Measurements from ENCODE around the gene BTN2A1.
"Not testable (repeated sequence)": the region's sequence is repeated elsewhere in the genome, so short reads cannot be mapped to it uniquely, and the experiment has no call there.

The BTN2A1 gene
- total RNA-seq, result 29.3 to 66.5 reads per million in 2 donors

DNA sequence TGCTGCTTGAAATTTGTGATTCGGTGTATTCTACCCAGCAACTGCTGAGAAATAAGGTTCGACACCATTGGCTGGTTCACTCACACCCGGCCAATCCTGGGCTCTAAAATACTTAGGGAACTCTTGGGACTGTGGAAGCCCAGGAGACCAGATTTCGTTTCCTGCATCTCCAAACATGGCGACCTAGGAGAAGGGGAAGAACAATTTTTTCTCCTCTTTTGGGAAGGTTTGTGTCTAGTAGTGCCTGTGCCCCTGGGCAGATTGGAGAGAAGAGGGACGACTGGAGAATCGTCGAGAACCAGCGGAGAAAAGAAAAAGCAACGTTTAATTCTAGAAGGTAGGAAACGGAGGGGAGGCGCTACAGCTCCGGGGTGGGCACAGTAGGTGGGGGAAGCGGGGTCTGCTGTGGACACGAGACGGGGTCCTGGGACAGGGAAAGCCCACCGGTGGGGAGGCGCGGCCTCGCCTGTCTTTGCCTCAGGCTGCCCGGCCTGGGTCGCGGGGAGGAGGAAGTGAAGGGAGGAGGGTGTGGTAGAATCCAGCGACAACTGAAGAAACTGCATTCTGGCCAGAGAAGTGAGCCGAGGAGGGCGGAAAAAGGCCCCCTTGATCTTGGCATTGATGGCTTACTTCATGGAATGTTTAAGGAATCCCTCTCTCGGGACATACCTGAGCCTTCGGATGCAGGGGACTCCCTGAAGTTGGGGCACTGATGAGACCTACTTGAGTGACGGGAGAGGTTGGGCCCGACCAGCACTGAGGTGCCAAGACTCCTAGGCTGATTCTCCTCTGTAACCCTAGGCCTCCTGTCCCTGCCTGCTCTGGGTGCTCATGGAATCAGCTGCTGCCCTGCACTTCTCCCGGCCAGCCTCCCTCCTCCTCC is at the start of gene BTN2A1:
TSS of gene BTN2A1 (plus strand) at position 150 of the 883 bp plus-strand sequence. CDS start at position 832, 682 bp downstream.
- peak; percentile 23 to 86 (median 66) for DNase-seq

DNA sequence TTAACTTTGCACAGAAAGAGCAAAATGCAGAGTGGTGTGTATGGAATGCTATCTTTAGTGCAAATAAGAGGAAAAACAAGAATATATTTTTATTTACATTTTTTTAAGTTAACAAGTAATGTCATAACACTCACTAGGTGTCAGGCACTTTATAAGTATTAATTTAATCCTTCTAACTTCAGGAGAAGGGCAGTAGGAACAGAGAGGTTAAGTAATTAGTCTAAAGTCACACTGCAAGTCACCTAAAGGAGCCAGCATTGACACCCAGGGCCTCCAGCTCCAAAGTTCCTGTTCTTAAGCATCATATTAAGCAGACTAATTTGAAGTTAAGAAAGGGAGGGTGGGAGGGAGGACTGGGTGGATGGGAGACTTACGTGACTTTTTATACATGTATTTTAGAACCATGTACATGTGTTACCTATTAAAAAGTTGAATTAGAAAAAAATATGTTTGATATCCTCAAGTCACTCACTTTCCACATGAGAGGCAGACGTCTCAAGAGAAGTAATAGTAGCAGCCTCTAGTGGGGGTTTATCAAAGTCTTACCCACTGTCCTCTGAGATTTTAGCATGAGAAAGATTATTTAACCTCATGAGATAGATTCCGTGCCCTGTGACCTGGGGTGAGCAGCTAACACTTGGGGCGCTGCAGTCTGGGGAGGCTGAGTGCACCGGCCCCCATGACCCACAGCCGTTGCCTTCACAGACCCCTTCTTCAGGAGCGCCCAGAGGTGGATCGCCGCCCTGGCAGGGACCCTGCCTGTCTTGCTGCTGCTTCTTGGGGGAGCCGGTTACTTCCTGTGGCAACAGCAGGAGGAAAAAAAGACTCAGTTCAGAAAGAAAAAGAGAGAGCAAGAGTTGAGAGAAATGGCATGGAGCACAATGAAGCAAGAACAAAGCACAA is 48.7 kb upstream of the BTN2A1 start:
- no peak for DNase-seq

- no peak for DNase-seq
Observed at GRCh38 chr6:26411751-26412150, 46.0 kb upstream of the BTN2A1 start.

GRCh38 chr6:26412228-26412627 is 45.5 kb upstream of the BTN2A1 start:
- no peak for DNase-seq

- no peak for DNase-seq
Observed at GRCh38 chr6:26412954-26413353, 44.8 kb upstream of the BTN2A1 start.

- DNase-seq, result no peak
Observed at GRCh38 chr6:26414281-26414680, 43.5 kb upstream of the BTN2A1 start.

DNA sequence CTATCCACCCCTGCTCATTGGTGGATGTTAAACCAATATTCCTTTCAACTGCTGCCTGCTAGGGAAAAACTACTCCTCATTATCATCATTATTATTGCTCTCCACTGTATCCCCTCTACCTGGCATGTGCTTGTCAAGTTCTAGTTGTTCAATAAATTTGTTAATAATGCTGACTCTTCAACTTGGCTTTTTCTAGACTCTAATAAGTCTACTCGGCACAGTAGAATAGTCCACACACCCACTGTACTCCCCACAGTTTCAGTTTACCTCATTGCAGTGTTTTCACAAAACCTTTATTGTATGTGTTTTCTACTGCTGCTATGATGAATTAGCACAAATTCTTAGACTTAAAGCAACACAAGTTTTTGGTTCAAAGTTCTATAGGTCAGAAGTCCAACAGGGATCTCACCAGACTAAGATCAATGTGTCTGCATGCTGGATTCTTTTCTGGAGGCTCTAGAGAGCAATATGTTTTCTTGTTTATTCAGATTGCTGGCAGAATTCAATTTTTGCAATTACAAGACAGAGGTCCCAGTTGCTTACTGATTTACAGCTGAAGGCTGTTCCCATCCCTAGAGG is 42.6 kb upstream of the BTN2A1 start:
- no peak for DNase-seq

GRCh38 chr6:26415791-26416190 is 42.0 kb upstream of the BTN2A1 start:
- no peak for DNase-seq

- no peak for DNase-seq
Observed at GRCh38 chr6:26416288-26416687, 41.5 kb upstream of the BTN2A1 start.

GRCh38 chr6:26418077-26418476 is 39.7 kb upstream of the BTN2A1 start:
- DNase-seq, result not testable (repeated sequence)

DNA sequence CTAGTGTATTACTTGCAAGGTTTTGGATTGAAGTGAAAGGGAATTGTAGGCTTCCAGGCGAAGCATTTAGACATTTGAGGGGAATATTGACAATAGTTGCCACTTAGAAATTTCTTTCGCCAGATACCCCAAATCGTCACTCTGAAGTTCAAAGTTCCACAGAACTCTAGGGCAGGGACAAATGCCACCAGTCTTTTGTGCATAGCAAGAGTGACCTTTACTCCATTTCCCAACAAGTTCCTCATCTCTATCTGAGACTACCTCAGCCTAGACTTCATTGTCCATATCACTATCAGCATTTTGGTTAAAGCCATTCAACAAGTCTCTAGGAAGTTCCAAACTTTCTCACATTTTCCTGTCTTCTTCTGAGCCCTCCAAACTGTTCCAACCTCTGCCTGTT is 39.0 kb upstream of the BTN2A1 start:
- DNase-seq, result not testable (repeated sequence)

DNA sequence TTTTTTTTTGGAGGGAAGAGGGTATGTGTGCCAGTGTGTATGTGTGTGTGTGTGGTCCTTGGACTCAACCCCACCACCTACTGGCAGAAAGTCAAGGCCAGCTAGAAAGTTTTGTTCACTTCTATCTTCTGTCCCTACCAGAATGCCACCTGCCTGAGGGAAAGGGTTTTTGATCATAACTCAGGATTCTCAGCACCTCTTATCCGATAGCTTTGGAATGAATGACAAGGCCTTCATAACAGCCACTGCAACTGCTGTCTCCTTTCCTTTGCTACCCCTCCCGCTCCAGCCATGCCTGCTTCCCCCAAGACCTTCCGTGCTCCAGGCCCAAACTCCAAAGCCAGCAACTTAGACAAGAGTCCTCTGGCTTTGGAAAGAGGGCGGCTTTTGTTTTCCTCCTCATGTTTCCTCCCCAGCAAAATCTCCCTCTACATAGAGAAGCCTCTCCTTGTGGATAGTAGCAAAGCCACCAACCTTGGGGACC is 37.0 kb upstream of the BTN2A1 start:
- DNase-seq, result peak in 2 of 5 experiments; percentile 5 to 61

DNA sequence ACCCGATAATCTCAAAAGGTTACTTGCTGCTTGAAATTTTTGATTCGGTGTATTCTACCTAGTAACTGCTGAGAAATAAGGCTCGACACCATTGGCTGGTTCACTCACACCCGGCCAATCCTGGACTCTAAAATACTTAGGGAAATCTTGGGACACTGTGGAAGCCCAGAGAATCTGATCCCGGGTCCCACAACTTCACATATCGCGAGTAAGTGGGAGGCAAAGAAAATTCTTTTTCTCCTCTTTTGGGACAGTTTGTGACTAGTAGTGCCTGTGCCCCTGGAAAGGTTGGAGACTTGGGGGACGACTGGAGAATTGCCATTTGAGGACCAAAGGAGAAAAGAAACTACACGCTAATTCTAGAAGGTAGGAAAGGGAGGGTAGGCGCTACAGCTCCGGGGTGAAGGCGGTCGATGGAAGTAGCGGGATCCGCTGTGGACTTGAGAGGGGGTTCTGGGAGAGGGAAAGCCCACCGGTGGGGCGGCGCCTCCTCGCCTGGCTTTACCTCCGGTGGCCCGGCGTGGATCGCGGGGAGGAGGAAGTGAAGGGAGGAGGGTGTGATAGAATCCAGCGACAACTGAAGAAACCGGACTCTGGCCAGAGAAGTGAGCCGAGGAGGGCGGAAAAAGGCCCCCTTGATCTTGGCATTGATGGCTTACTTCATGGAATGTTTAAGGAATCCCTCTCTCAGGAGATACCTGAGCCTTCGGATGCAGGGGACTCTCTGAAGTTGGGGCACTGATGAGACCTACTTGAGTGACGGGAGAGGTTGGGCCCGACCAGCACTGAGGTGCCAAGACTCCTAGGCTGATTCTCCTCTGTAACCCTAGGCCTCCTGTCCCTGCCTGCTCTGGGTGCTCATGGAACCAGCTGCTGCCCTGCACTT is 36.3 kb upstream of the BTN2A1 start:
- peak; percentile 3 to 75 (median 40) for DNase-seq

DNA sequence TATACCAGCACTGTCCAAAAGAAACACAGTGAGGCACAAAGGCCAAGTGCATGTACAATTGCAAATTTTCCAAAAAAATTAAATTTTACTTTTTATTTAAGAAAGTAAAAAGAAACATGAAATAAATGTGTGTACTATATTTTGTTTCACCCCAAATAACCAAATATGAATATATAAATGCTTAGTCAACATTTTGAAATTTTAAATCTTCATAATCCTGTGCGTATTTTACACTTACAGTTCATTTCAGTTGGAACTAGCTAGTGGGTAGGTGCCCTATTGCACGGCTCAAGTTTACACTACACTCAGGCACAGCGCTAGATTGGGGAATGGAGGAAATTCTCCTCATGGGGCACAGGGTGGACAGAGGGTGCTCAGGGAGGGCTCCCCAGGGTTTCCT is 35.4 kb upstream of the BTN2A1 start:
- DNase-seq, result no peak

DNA sequence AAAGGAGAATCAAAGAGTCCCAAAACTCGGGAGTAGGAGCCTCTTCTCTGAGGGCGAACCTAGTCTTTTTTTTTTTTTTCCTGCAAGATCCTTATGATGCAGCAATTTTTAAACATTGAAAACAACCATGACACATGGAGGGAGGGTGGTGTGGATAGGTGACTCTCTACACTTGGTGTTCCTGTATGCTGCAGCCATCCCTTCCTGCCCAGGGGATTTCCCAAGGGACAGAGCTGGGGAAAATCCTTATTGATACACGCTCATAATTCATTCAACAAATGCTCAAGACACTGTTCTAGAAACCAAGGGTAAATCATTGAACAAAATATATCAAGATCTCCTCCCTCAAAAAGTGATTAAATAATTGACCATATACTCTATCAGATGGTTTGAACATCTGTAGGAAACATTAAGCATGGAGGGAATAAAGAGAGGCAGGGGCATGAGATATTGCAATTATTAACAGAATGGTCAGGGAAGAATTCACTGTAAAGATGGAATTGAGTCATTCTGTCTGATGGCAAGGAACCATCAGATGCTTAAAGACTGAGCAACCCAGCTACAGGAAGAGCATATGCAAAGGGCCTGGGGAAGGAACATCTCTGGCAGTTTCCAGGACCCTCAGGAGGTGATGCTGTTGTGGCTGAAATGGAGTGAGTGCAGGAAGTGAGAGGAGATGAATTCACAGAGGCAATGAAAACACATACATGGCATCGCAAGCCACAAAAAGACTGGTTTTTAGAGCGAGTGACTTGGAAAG is 30.9 kb upstream of the BTN2A1 start:
- no peak for DNase-seq

DNA sequence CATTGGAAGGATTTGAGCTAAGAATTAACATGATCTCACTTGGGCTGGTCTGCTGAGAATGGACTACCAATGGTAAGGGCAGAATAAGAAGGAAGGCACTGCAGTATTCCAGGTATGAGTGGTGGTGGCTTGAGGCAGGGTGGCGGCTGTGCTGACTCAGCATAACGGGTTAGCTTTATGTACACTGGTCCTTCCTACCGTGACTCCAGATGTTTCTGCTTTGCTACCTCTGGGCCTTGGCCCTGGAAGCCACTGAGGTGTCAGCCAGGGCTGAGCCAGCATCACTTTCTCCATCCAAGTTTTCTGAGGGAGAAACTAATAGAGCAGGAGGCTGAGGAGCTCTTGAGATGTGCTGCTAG is 30.3 kb upstream of the BTN2A1 start:
- DNase-seq, result peak in 1 of 5 experiments; percentile 18

- DNase-seq, result no peak
Observed at GRCh38 chr6:26428206-26428605, 29.5 kb upstream of the BTN2A1 start.

DNA sequence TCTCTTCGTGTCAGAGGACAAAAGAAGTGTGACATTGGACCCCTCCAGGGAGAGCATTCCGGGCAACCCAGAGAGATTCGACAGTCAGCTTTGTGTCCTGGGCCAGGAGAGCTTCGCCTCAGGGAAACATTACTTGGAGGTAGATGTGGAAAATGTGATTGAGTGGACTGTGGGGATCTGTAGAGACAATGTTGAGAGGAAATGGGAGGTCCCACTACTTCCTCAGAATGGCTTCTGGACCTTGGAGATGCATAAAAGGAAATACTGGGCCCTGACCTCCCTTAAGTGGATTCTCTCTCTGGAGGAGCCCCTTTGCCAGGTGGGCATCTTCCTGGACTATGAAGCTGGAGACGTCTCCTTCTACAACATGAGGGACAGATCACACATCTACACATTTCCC is 27.0 kb upstream of the BTN2A1 start:
- no peak for DNase-seq

DNA sequence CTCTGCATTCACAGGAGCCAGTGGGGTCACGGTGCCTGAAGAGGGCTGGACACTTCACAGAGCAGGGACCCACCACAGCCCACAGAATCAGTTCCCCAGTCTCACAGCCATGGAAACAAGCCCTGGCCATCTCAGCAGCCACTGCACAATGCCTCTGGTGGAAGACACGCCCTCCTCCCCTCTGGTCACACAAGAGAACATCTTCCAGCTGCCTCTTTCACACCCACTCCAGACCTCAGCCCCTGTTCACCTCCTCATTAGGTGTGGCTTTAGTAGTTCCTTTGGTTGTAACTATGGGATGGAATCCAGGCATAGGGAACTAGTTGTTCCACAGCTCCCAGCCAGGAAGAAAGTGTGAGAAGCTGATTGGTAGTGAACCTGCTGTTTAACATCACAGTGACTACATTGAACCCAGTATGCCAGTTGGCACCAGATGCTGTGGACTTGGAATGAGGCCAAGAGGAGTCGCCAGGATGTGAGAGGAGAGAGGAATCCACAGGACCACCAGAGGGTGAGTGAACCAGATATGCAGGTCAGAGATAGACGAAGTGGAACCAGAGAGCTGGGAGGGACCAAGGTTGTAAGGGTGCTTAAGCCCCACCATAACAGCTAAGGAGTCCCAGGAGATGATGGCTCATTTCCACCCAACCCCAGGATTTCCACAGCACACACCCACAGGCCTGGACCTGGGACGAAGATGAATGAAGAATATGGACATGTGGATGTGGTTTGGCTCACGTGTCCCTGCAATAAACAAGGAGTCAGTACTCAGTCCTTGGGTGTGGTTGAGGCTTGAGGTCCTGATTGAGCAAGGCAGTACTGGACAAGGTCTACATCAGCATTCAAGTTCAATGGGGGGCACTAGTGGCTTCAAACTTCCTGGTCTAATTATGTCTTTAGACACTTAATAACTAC is 26.2 kb upstream of the BTN2A1 start:
- DNase-seq, result no peak

DNA sequence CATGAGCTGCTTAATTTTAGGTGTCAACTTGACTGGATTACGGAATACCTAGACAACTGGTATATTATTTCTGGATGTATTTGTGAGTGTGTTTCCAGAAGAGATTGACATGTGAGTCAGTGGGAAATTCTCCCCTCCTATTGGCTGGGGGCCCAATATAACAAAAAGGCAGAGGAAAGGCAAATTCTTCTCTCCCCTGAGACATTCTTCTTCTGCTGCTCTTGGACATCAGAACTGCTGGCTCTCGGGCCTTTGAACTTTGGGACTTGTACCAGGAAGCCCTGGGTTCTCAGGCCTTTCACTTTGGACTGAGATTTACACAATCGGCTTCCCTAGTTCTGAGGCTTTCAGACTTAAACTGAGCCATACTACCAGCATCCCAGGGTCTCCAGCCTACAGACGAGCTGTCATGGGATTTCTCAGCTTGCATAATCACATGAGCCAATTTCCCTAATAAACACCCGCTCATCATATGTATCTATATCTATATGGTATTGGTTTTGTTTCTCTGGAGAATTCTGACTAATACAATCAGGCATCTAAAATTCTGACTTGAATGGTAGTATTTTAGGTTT is 25.0 kb upstream of the BTN2A1 start:
- no peak for DNase-seq
